CD8-positive, alpha-beta memory T cell (primary cell): ENCODE results near the gene ZBTB40. TPM values are rescaled to one million over a fixed set of nuclear protein-coding genes. Genes with fewer than 3 reads are reported as not detected.

Experiments
- polyA plus RNA-seq: library from polyadenylated mRNA; unstranded; fragments of 300-500 nt; fragmentation: Illumina TruSeq; gene quantifications from one replicate; pipeline ENCODE4 v1.2.3, GENCODE V29; 2021
- total RNA-seq, 2 experiments: library from RNA; stranded (reverse); gene quantifications; one replicate each; pipeline ENCODE4 v1.2.3, GENCODE V29; 2021

ZBTB40 gene
- total and polyA plus RNA-seq, 3 experiments from 2014 or later: 4.1 to 30.0 (median 29.5) TPM

Other genes with a start within 250 kb of the ZBTB40 start
- not detected for gene EPHA8, start 111.6 kb downstream of the ZBTB40 start, total RNA-seq
- gene EPHA8, start 111.6 kb downstream of the ZBTB40 start, polyA plus RNA-seq: not detected
- gene C1QA, start 184.8 kb downstream of the ZBTB40 start, total RNA-seq: under 1 TPM; 0.22 to 0.53 TPM
- not detected for gene C1QA, start 184.8 kb downstream of the ZBTB40 start, polyA plus RNA-seq
- gene C1QC, start 191.8 kb downstream of the ZBTB40 start, total RNA-seq: 1 to 10 TPM in 1 of 2 experiments, under 1 TPM in 1; 0.93 to 1.4 TPM
- not detected for gene C1QC, start 191.8 kb downstream of the ZBTB40 start, polyA plus RNA-seq
- under 1 TPM; 0.20 to 0.53 TPM for gene C1QB, start 201.4 kb downstream of the ZBTB40 start, total RNA-seq
- not detected for gene C1QB, start 201.4 kb downstream of the ZBTB40 start, polyA plus RNA-seq